K562 (cell line): Measurements from ENCODE around the gene ARPC4. TPM values are rescaled to one million over a fixed set of nuclear protein-coding genes. Genes with fewer than 3 reads are reported as not detected.
A peak's percentile ranks its signal among the peaks of the same experiment; 100 is the strongest.

ENCODE experiments used
- ATAC-seq: fragments of 200-7000 bp; cut with Tn5 transposase; 3 replicates; pipeline ENCODE4 v1.9.1; 2020; ENCODE audit warnings: moderate library complexity
- BruUV-seq: library from RNA; stranded (reverse); fragments of 400-500 nt; replicated peaks from 2 replicates; lab custom pipeline; 2021; lab: Mats Ljungman, UMichigan
- CTCF ChIA-PET: fragments of 300-600 bp; formaldehyde crosslinking; extraction: SDS; loops from one replicate; lab custom pipeline; 2021; ENCODE audit warnings: low intra/inter-chr PET ratio; lab: Yijun Ruan, JAX
- POLR2A ChIA-PET: fragments of 300-600, 350-650 bp; sonication (Branson Sonifier 250); formaldehyde crosslinking; extraction: SDS; loops from one replicate; lab custom pipeline; 2021; ENCODE audit warnings: antibody characterized with exemption, inconsistent platforms; lab: Yijun Ruan, JAX
- DNase-seq, 4 experiments: peaks; one replicate each; pipeline versions ENCODE4 v3.0.0 to v3.0.0-alpha.2; 2011 to 2018; ENCODE audit warnings: low spot score in 3 of 4, mixed read lengths in 3 of 4; ENCODE audit errors: extremely low read depth in 1 of 4
- FAIRE-seq: peaks from 2 replicates; lab custom pipeline; 2011; peaks lifted over from hg19 to GRCh38; lab: Jason Lieb, UNC
- H2AFZ ChIP-seq: 2 replicates; pipeline ENCODE4 v1.6.0; 2011; ENCODE audit warnings: low read depth, low read length, control low read depth, inconsistent platforms
- H3K27ac ChIP-seq: fragments of 200-600 bp; 3 replicates; pipeline ENCODE4 v1.8.0; 2011; ENCODE audit warnings: low read depth, mild to moderate bottlenecking, control low read depth, inconsistent platforms, low read length, moderate library complexity, mixed read lengths; ENCODE audit errors: extremely low read depth
- H3K27me3 ChIP-seq, 2 experiments: fragments of 300-600 bp in 1 of 2; 2 replicates in 1 of 2; 3 replicates in 1 of 2; pipeline versions ENCODE4 v1.6.0 to v1.8.0; 2011; ENCODE audit warnings: inconsistent platforms in 2 of 2, low read length in 2 of 2, mild to moderate bottlenecking in 1 of 2, mixed read lengths in 1 of 2, moderate library complexity in 1 of 2; ENCODE audit not compliant: control insufficient read depth in 2 of 2, insufficient read depth in 2 of 2
- H3K36me3 ChIP-seq: fragments of 300-600 bp; 3 replicates; pipeline ENCODE4 v1.8.0; 2011; ENCODE audit warnings: mild to moderate bottlenecking, low read length, inconsistent platforms; ENCODE audit not compliant: control insufficient read depth, insufficient read depth
- H3K4me1 ChIP-seq, 2 experiments: fragments of 200-600 bp in 1 of 2; replicated peaks in 1 of 2; 2 replicates in 1 of 2; 3 replicates in 1 of 2; pipeline versions ENCODE4 v1.5.1 to v1.8.0; 2011; ENCODE audit warnings: inconsistent platforms in 2 of 2, low read length in 2 of 2, mild to moderate bottlenecking in 1 of 2, mixed read lengths in 1 of 2, moderate library complexity in 1 of 2; ENCODE audit not compliant: control insufficient read depth in 2 of 2, insufficient read depth in 2 of 2
- H3K4me2 ChIP-seq: 2 replicates; pipeline ENCODE4 v1.6.1; 2011; ENCODE audit warnings: low read length, control low read depth, inconsistent platforms, mixed read lengths; ENCODE audit not compliant: insufficient read depth
- H3K4me3 ChIP-seq: fragments of 200-600 bp; sonication (generic), shearing (Covaris generic); 2 replicates; pipeline ENCODE4 v1.5.1; 2016; ENCODE audit warnings: control low read depth, inconsistent platforms
- H3K79me2 ChIP-seq: fragments of 200-600 bp; 3 replicates; pipeline ENCODE4 v1.8.0; 2011; ENCODE audit warnings: low read length, inconsistent platforms; ENCODE audit not compliant: control insufficient read depth, insufficient read depth
- H3K9ac ChIP-seq, 2 experiments: 2 replicates each; pipeline versions ENCODE4 v1.6.0 to v1.6.1; 2011; ENCODE audit warnings: low read depth in 2 of 2, low read length in 2 of 2, control low read depth in 1 of 2, inconsistent platforms in 1 of 2, mild to moderate bottlenecking in 1 of 2, mixed read lengths in 1 of 2; ENCODE audit not compliant: insufficient read depth in 1 of 2
- H3K9me1 ChIP-seq: one replicate; pipeline ENCODE4 v1.6.0; 2011; ENCODE audit warnings: inconsistent platforms, mild to moderate bottlenecking, low read length, moderate library complexity; ENCODE audit not compliant: control insufficient read depth, insufficient read depth
- H3K9me3 ChIP-seq: replicated peaks from 2 replicates; pipeline ENCODE4 v1.5.1; 2011; ENCODE audit warnings: low read depth, low read length, inconsistent platforms; ENCODE audit not compliant: control insufficient read depth, insufficient read depth
- H4K20me1 ChIP-seq: replicated peaks from 2 replicates; pipeline ENCODE4 v1.6.1; 2011; ENCODE audit warnings: low read length, inconsistent platforms, mixed read lengths; ENCODE audit not compliant: control insufficient read depth, insufficient read depth
- BRCA1 ChIP-seq, 2 experiments: fragments of 450-650 bp in 1 of 2; sonication (generic) in 1 of 2; formaldehyde crosslinking in 1 of 2; IDR thresholded peaks; 2 replicates each; pipeline versions ENCODE4 v1.5.0 to v1.6.1; 2017 to 2020; ENCODE audit warnings: mild to moderate bottlenecking in 1 of 2, missing genetic modification reagents in 1 of 2
- CBFB ChIP-seq: sonication (generic); formaldehyde crosslinking; IDR thresholded peaks from 2 replicates; pipeline ENCODE4 v1.4.0; 2020; ENCODE audit warnings: mild to moderate bottlenecking, missing genetic modification reagents
- ETV5 ChIP-seq: sonication (generic); formaldehyde crosslinking; IDR thresholded peaks from 2 replicates; pipeline ENCODE4 v1.4.0; 2020; ENCODE audit warnings: low read depth, mild to moderate bottlenecking, missing genetic modification reagents
- NR3C1 ChIP-seq: sonication (generic); formaldehyde crosslinking; IDR thresholded peaks from 2 replicates; pipeline ENCODE4 v1.8.1; 2022; ENCODE audit warnings: missing genetic modification reagents
- POLR2AphosphoS2 ChIP-seq: IDR thresholded peaks from 2 replicates; pipeline ENCODE4 v1.6.1; 2012; ENCODE audit warnings: low read length, improper control_type of control experiment
- STAG1 ChIP-seq: sonication (generic); formaldehyde crosslinking; IDR thresholded peaks from 2 replicates; pipeline ENCODE4 v1.5.0; 2020; ENCODE audit warnings: missing genetic modification reagents, borderline replicate concordance
- ZC3H4 ChIP-seq: sonication (generic); formaldehyde crosslinking; IDR thresholded peaks from 2 replicates; pipeline ENCODE4 v1.9.0; 2021; ENCODE audit warnings: missing genetic modification reagents, borderline replicate concordance
- WGBS: fragments of 100-300 bp; shearing (Covaris generic); methylation state at CpG from one replicate; pipeline ENCODE4 v1.1.6; 2016; ENCODE audit warnings: low coverage, mixed read lengths; ENCODE audit not compliant: insufficient coverage; ENCODE audit errors: missing lambda C conversion rate; 5-methylcytosine and 5-hydroxymethylcytosine counted together
- in situ Hi-C: fragments of 300-500 bp; cut with MboI; formaldehyde crosslinking; loops from 4 replicates; pipeline ENCODE4 v1.15.0; 2018; ENCODE audit warnings: inconsistent platforms, mixed read lengths
- intact Hi-C: fragments of 100-400 bp; cut with micrococcal nuclease; formaldehyde crosslinking; loops from 2 replicates; pipeline ENCODE4 v1.14.2; 2022
- polyA plus RNA-seq, 8 experiments: library from polyadenylated mRNA; depleted of rRNA in 4 of 8; stranded (reverse) in 5 of 8; unstranded in 3 of 8; fragments of >200 nt; fragmentation: Nextera tagmentation in 2 of 8; fragmentation: Illumina TruSeq in 1 of 8; extraction: Ambion mirVana in 2 of 8; extraction: Trizol in 1 of 8; gene quantifications; 2 replicates each; pipeline versions ENCODE4 v1.2.1 to v1.2.3, GENCODE V29; 2011 to 2014; ENCODE audit warnings: inconsistent platforms in 1 of 8, missing spikeins in 1 of 8
- total RNA-seq, 7 experiments: library from RNA; depleted of rRNA in 6 of 7; stranded (reverse); fragments of >200 nt in 6 of 7; fragmentation: Illumina TruSeq in 2 of 7; extraction: Trizol in 2 of 7; gene quantifications; 2 replicates each; pipeline versions ENCODE4 v1.2.1 to v1.2.3, GENCODE V29; 2011 to 2021; ENCODE audit warnings: low replicate concordance in 1 of 7
- TF ChIP-seq, protein P1 (sequence below): fragments of 450-650 bp; IDR thresholded peaks from 2 replicates; pipeline ENCODE4 v1.6.1; 2017; ENCODE audit warnings: antibody characterized with exemption, mild to moderate bottlenecking
- TF ChIP-seq, protein P2 (sequence below): sonication (generic); formaldehyde crosslinking; IDR thresholded peaks from 2 replicates; pipeline ENCODE4 v1.8.1; 2023; ENCODE audit warnings: mild to moderate bottlenecking, missing genetic modification reagents

Gene ARPC4
- total and polyA plus RNA-seq, 9 of the 15 experiments (the other 6 are each of a cell fraction or from before 2014, with no cell fraction given): 20.1 to 153 (median 119) TPM

DNA sequence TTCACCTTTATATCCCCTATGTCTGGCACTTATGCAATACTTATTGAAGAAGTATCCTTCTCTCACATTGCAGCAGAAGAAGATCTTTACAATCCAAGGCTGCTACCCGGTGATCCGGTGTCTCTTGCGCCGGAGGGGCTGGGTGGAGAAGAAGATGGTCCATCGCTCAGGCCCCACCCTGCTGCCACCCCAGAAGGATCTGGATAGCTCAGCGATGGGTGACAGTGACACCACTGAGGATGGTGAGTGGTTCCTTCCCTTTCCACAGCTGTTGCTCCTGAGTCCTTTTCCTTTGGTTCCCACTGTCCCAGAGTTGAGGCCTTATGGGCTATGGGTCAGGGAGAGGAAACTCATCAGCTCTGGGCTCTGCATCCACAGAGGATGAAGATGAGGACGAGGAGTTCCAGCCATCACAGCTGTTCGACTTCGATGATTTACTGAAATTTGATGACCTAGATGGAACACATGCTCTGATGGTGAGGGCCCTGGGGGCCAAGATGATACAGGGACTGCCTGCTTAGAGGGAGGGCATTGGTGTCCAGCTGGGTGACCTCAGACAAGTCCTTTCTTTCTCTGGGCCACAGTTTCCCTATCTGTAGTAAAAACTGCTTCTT is 20.1 kb downstream of the ARPC4 start:
- no peak overlapping the region for H3K4me2 ChIP-seq
- TF ChIP-seq, protein P1, sequence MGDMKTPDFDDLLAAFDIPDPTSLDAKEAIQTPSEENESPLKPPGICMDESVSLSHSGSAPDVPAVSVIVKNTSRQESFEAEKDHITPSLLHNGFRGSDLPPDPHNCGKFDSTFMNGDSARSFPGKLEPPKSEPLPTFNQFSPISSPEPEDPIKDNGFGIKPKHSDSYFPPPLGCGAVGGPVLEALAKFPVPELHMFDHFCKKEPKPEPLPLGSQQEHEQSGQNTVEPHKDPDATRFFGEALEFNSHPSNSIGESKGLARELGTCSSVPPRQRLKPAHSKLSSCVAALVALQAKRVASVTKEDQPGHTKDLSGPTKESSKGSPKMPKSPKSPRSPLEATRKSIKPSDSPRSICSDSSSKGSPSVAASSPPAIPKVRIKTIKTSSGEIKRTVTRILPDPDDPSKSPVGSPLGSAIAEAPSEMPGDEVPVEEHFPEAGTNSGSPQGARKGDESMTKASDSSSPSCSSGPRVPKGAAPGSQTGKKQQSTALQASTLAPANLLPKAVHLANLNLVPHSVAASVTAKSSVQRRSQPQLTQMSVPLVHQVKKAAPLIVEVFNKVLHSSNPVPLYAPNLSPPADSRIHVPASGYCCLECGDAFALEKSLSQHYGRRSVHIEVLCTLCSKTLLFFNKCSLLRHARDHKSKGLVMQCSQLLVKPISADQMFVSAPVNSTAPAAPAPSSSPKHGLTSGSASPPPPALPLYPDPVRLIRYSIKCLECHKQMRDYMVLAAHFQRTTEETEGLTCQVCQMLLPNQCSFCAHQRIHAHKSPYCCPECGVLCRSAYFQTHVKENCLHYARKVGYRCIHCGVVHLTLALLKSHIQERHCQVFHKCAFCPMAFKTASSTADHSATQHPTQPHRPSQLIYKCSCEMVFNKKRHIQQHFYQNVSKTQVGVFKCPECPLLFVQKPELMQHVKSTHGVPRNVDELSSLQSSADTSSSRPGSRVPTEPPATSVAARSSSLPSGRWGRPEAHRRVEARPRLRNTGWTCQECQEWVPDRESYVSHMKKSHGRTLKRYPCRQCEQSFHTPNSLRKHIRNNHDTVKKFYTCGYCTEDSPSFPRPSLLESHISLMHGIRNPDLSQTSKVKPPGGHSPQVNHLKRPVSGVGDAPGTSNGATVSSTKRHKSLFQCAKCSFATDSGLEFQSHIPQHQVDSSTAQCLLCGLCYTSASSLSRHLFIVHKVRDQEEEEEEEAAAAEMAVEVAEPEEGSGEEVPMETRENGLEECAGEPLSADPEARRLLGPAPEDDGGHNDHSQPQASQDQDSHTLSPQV: no peak
- TF ChIP-seq POLR2AphosphoS2 (peak; percentile 60; the same call in 1 of the 2 replicates), ETV5 (CRISPR knock-in tag) (no peak), BRCA1 (IDR thresholded peaks at IDR 0.05) (no peak), BRCA1 (CRISPR knock-in tag; IDR thresholded peaks at IDR 0.05) (0 out of 2 replicates have a peak, but pooled peaks have one; percentile 57), CBFB (CRISPR knock-in tag) (no peak), STAG1 (CRISPR knock-in tag) (0 out of 2 replicates have a peak, but pooled peaks have one; percentile 23), NR3C1 (CRISPR knock-in tag) (no peak), ZC3H4 (CRISPR knock-in tag) (0 out of 2 replicates have a peak, but pooled peaks have one; percentile 41)
- TF ChIP-seq, protein P2, sequence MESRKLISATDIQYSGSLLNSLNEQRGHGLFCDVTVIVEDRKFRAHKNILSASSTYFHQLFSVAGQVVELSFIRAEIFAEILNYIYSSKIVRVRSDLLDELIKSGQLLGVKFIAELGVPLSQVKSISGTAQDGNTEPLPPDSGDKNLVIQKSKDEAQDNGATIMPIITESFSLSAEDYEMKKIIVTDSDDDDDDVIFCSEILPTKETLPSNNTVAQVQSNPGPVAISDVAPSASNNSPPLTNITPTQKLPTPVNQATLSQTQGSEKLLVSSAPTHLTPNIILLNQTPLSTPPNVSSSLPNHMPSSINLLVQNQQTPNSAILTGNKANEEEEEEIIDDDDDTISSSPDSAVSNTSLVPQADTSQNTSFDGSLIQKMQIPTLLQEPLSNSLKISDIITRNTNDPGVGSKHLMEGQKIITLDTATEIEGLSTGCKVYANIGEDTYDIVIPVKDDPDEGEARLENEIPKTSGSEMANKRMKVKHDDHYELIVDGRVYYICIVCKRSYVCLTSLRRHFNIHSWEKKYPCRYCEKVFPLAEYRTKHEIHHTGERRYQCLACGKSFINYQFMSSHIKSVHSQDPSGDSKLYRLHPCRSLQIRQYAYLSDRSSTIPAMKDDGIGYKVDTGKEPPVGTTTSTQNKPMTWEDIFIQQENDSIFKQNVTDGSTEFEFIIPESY (CRISPR knock-in tag): no peak
- TF ChIP-seq, all 486 proteins: peak for 4
- Histone ChIP-seq H3K79me2 (no peaks in the 10 kb centered on the region), H2AFZ (no peak overlapping the region), H3K27ac (no peak overlapping the region), H3K4me3 (no peak overlapping the region), H4K20me1 (0 out of 2 replicates have a peak, but pooled peaks cover 3% of the 10 kb centered on the region), H3K9me3 (no peaks in the 10 kb centered on the region), H3K9ac (0 out of 4 replicates have a peak overlapping the region, but pooled peaks of 1 of the 2 experiments have one; percentile 14), H3K4me1 (peaks cover 0 to 5% of the 10 kb centered on the region in 2 experiments; a peak in 1 of 5 replicates), H3K36me3 (peaks cover 57% of the 10 kb centered on the region; the same call in 2 of the 3 replicates), H3K27me3 (no peaks in the 10 kb centered on the region), H3K9me1 (no peaks in the 10 kb centered on the region)
- no peak for DNase-seq
- no peak for FAIRE-seq
- BruUV-seq: no TSS peak
- intact Hi-C loops (no loop called here), in situ Hi-C loops (no loop called here)
- POLR2A ChIA-PET: interaction anchor here (0.6 to 3.0 kb wide), 8 partner anchors 10 to 266 kb away, joined by 3 to 18 read pairs (median 4); no protein-coding TSS in a partner anchor
- CTCF ChIA-PET: interaction anchor here (0.6 kb wide), 1 partner anchor 10 kb away, joined by 5 read pairs; no protein-coding TSS in a partner anchor
- WGBS: 91% methylated on average over 9 of the region's 9 CpGs
- ATAC-seq: no peak
